ENCODE data around the gene MRTFB. TPM values are rescaled to one million over a fixed set of nuclear protein-coding genes. Genes with fewer than 3 reads are reported as not detected.
"Not testable (repeated sequence)": the region's sequence is repeated elsewhere in the genome, so short reads cannot be mapped to it uniquely, and the experiment has no call there.

The MRTFB gene
- total and polyA plus RNA-seq, 2 of the 13 experiments (the other 11 are each of a cell fraction or from before 2014, with no cell fraction given): 11.4 to 14.0 TPM

- no TSS peak for BruUV-seq (replicated peaks)
- Histone ChIP-seq H2AFZ (ENCODE audit: low read length) (no peak overlapping the region), H3K4me3 (replicated peaks in 1 of 3; ENCODE audit: insufficient read depth in 1 of 3, low read depth in 2 of 3, low read length in 3 of 3) (no peak overlapping the region), H3K27ac (ENCODE audit: extremely low read length, insufficient read depth, low read length) (no peak overlapping the region), H3K36me3 (replicated peaks in 1 of 2; ENCODE audit: control insufficient read depth in 1 of 2, insufficient read depth in 2 of 2, low read length in 2 of 2) (no peaks in the 10 kb centered on the region), H3K4me1 (ENCODE audit: insufficient read depth, low read length) (peaks cover 12% of the 10 kb centered on the region), H3K4me2 (ENCODE audit: low read depth, low read length) (no peak overlapping the region), H4K20me1 (ENCODE audit: insufficient read depth, low read length) (no peaks in the 10 kb centered on the region), H3K27me3 (ENCODE audit: control insufficient read depth in 1 of 2, insufficient read depth in 2 of 2, low read length in 2 of 2) (no peaks in the 10 kb centered on the region), H3K79me2 (ENCODE audit: insufficient read depth, low read length) (peaks cover 31% of the 10 kb centered on the region), H3K9me3 (ENCODE audit: low read length) (no peaks in the 10 kb centered on the region), H3K9ac (ENCODE audit: insufficient read depth, low read depth, low read length) (no peak overlapping the region)
- ATAC-seq (no peak), FAIRE-seq (no peak), DNase-seq (ENCODE audit: low spot score) (no peak)
- WGBS (ENCODE audit: low lambda C conversion rate): 94% methylated on average over 3 of the region's 3 CpGs
- intact Hi-C loops (cut with micrococcal nuclease; ENCODE audit: unreplicated experiment) (no loop called here), in situ Hi-C loops (cut with HindIII; ENCODE audit: extremely low pct_ligation_motif_present, low pct_unique_long_range_greater_than_20kb) (no loop called here)
- CTCF ChIA-PET (ENCODE audit: low intra/inter-chr PET ratio, low total read pairs): no interaction called here
- POLR2A ChIA-PET: no interaction called here
- no peak for TF ChIP-seq REPIN1 (CRISPR knock-in tag; IDR thresholded peaks at IDR 0.05; ENCODE audit: borderline replicate concordance, low read depth)
- TF ChIP-seq, protein P1, sequence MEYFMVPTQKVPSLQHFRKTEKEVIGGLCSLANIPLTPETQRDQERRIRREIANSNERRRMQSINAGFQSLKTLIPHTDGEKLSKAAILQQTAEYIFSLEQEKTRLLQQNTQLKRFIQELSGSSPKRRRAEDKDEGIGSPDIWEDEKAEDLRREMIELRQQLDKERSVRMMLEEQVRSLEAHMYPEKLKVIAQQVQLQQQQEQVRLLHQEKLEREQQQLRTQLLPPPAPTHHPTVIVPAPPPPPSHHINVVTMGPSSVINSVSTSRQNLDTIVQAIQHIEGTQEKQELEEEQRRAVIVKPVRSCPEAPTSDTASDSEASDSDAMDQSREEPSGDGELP (IDR thresholded peaks at IDR 0.05; ENCODE audit: borderline replicate concordance, low read depth): no peak
- no peak for TF ChIP-seq SP4 (CRISPR knock-in tag; IDR thresholded peaks at IDR 0.05)
- TF ChIP-seq MAFK (conservative IDR thresholded peaks at IDR 0.05 in 1 of 2, IDR thresholded peaks at IDR 0.05 in 1 of 2; ENCODE audit: low read length in 2 of 2): no peak
- TF ChIP-seq ZNF160 (CRISPR knock-in tag; IDR thresholded peaks at IDR 0.05): no peak
- TF ChIP-seq ZNF34 (CRISPR knock-in tag; IDR thresholded peaks at IDR 0.05; ENCODE audit: borderline replicate concordance): no peak
- TF ChIP-seq, protein P2, sequence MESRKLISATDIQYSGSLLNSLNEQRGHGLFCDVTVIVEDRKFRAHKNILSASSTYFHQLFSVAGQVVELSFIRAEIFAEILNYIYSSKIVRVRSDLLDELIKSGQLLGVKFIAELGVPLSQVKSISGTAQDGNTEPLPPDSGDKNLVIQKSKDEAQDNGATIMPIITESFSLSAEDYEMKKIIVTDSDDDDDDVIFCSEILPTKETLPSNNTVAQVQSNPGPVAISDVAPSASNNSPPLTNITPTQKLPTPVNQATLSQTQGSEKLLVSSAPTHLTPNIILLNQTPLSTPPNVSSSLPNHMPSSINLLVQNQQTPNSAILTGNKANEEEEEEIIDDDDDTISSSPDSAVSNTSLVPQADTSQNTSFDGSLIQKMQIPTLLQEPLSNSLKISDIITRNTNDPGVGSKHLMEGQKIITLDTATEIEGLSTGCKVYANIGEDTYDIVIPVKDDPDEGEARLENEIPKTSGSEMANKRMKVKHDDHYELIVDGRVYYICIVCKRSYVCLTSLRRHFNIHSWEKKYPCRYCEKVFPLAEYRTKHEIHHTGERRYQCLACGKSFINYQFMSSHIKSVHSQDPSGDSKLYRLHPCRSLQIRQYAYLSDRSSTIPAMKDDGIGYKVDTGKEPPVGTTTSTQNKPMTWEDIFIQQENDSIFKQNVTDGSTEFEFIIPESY (CRISPR knock-in tag; IDR thresholded peaks at IDR 0.05): no peak
- no peak for TF ChIP-seq ZNF770 (CRISPR knock-in tag; IDR thresholded peaks at IDR 0.05)
- no peak for TF ChIP-seq ZMYM4 (CRISPR knock-in tag; IDR thresholded peaks at IDR 0.05)
- TF ChIP-seq ZNF614 (CRISPR knock-in tag; IDR thresholded peaks at IDR 0.05; ENCODE audit: borderline replicate concordance): no peak
- TF ChIP-seq ETV6 (CRISPR knock-in tag; conservative IDR thresholded peaks at IDR 0.05): no peak
- TF ChIP-seq ZNF567 (CRISPR knock-in tag; IDR thresholded peaks at IDR 0.05; ENCODE audit: borderline replicate concordance): no peak
- no peak for TF ChIP-seq HCFC1 (IDR thresholded peaks at IDR 0.05; ENCODE audit: low read depth, low read length)
- TF ChIP-seq U2AF2 (IDR thresholded peaks at IDR 0.05; ENCODE audit: low read depth, low read length): no peak
- TF ChIP-seq ZNF333 (CRISPR knock-in tag; IDR thresholded peaks at IDR 0.05; ENCODE audit: borderline replicate concordance): no peak
Observed at GRCh38 chr16:14121872-14122271, 50.8 kb downstream of the MRTFB start.

DNA sequence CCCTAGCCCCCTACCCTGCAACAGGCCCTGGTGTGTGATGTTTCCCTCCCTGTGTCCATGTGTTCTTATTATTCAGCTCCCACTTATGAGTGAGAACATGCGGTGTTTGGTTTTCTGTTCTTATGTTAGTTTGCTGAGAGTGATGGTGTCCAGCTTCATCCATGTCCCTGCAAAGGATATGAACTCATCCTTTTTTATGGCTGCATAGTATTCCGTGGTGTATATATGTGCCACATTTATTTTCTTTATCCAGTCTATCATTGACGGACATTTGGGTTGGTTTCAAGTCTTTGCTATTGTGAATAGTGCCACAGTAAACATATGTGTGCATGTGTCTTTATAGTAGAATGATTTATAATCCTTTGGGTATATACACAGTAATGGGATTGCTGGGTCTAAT is 51.3 kb downstream of the MRTFB start:
- H3K36me3 ChIP-seq (replicated peaks in 1 of 2; ENCODE audit: control insufficient read depth in 1 of 2, insufficient read depth in 2 of 2, low read length in 2 of 2); H4K20me1 ChIP-seq (ENCODE audit: insufficient read depth, low read length); CTCF ChIA-PET (ENCODE audit: low intra/inter-chr PET ratio, low total read pairs); intact Hi-C loops (cut with micrococcal nuclease; ENCODE audit: unreplicated experiment); in situ Hi-C loops (cut with HindIII; ENCODE audit: extremely low pct_ligation_motif_present, low pct_unique_long_range_greater_than_20kb); FAIRE-seq; H3K9me3 ChIP-seq (ENCODE audit: low read length); H2AFZ ChIP-seq (ENCODE audit: low read length); H3K4me3 ChIP-seq (replicated peaks in 1 of 3; ENCODE audit: insufficient read depth in 1 of 3, low read depth in 2 of 3, low read length in 3 of 3); BruUV-seq (replicated peaks); ATAC-seq; DNase-seq (ENCODE audit: low spot score); H3K9ac ChIP-seq (ENCODE audit: insufficient read depth, low read depth, low read length); POLR2A ChIA-PET; H3K27me3 ChIP-seq (ENCODE audit: control insufficient read depth in 1 of 2, insufficient read depth in 2 of 2, low read length in 2 of 2); H3K27ac ChIP-seq (ENCODE audit: extremely low read length, insufficient read depth, low read length); H3K4me2 ChIP-seq (ENCODE audit: low read depth, low read length): not testable (repeated sequence)
- 97% methylated on average over 3 of the region's 3 CpGs for WGBS (ENCODE audit: low lambda C conversion rate)
- H3K79me2 ChIP-seq (ENCODE audit: insufficient read depth, low read length): peaks cover 28% of the 10 kb centered on the region
- H3K4me1 ChIP-seq (ENCODE audit: insufficient read depth, low read length): peaks cover 13% of the 10 kb centered on the region

All from HepG2 (cell line).